A204.1 (cell line): ENCODE data around the gene CDKN3.
"Not testable (repeated sequence)": the region's sequence is repeated elsewhere in the genome, so short reads cannot be mapped to it uniquely, and the experiment has no call there.

ENCODE experiments used
- FAIRE-seq: peaks from 2 replicates; lab custom pipeline; 2012; peaks lifted over from hg19 to GRCh38; lab: Jason Lieb, UNC

The CDKN3 gene

GRCh38 chr14:54424479-54424901 is 27.7 kb downstream of the CDKN3 start:
- no peak for FAIRE-seq

GRCh38 chr14:54425068-54425467 is 28.3 kb downstream of the CDKN3 start:
- FAIRE-seq, result no peak

GRCh38 chr14:54425537-54426274 is 28.9 kb downstream of the CDKN3 start:
- FAIRE-seq, result no peak

GRCh38 chr14:54427871-54428270 is 31.1 kb downstream of the CDKN3 start:
- FAIRE-seq, result no peak

GRCh38 chr14:54428527-54428926 is 31.7 kb downstream of the CDKN3 start:
- FAIRE-seq, result no peak

GRCh38 chr14:54435500-54435981 is 38.7 kb downstream of the CDKN3 start:
- no peak for FAIRE-seq

GRCh38 chr14:54437954-54438353 is 41.1 kb downstream of the CDKN3 start:
- not testable (repeated sequence) for FAIRE-seq

GRCh38 chr14:54438703-54439102 is 41.9 kb downstream of the CDKN3 start:
- FAIRE-seq, result no peak

- FAIRE-seq, result no peak
These were observed 43.2 kb downstream of the CDKN3 start for GRCh38 chr14:54440037-54440436.

GRCh38 chr14:54440476-54440872 is 43.7 kb downstream of the CDKN3 start:
- no peak for FAIRE-seq

- no peak for FAIRE-seq
These were observed 44.4 kb downstream of the CDKN3 start, which contains the start of gene CNIH1 for GRCh38 chr14:54440873-54441868. CNIH1 (minus strand) TSS chr14:54441374; CDS start chr14:54441327, 47 bp downstream.

- FAIRE-seq, result not testable (repeated sequence)
These were observed 46.2 kb downstream of the CDKN3 start for GRCh38 chr14:54442961-54443360.

GRCh38 chr14:54443981-54444380 is 47.2 kb downstream of the CDKN3 start:
- no peak for FAIRE-seq

GRCh38 chr14:54444681-54445080 is 47.9 kb downstream of the CDKN3 start:
- no peak for FAIRE-seq

GRCh38 chr14:54446161-54446693 is 49.4 kb downstream of the CDKN3 start:
- no peak for FAIRE-seq

GRCh38 chr14:54447231-54447692 is 50.5 kb downstream of the CDKN3 start:
- no peak for FAIRE-seq

GRCh38 chr14:54450535-54450934 is 53.7 kb downstream of the CDKN3 start:
- FAIRE-seq, result no peak

- no peak for FAIRE-seq
These were observed 54.4 kb downstream of the CDKN3 start for GRCh38 chr14:54451121-54451601.

GRCh38 chr14:54451961-54452360 is 55.2 kb downstream of the CDKN3 start:
- no peak for FAIRE-seq

GRCh38 chr14:54453252-54453651 is 56.4 kb downstream of the CDKN3 start:
- FAIRE-seq, result no peak

- not testable (repeated sequence) for FAIRE-seq
These were observed 57.2 kb downstream of the CDKN3 start for GRCh38 chr14:54453990-54454389.

GRCh38 chr14:54455363-54455762 is 58.6 kb downstream of the CDKN3 start:
- no peak for FAIRE-seq
